K562 (cell line): ENCODE data around the gene NFKBIA. TPM values are rescaled to one million over a fixed set of nuclear protein-coding genes. Genes with fewer than 3 reads are reported as not detected.
A peak's percentile ranks its signal among the peaks of the same experiment; 100 is the strongest.

ENCODE experiments used
- BRCA1 ChIP-seq, 2 experiments: fragments of 450-650 bp in 1 of 2; sonication (generic) in 1 of 2; formaldehyde crosslinking in 1 of 2; IDR thresholded peaks; 2 replicates each; pipeline versions ENCODE4 v1.5.0 to v1.6.1; 2017 to 2020; ENCODE audit warnings: mild to moderate bottlenecking in 1 of 2, missing genetic modification reagents in 1 of 2
- CREB3 ChIP-seq: fragments of 450-650 bp; conservative IDR thresholded peaks from 2 replicates; pipeline ENCODE4 v1.6.1; 2016; ENCODE audit warnings: missing genetic modification characterization, low read depth, mild to moderate bottlenecking, missing compliant biosample characterization, moderate library complexity
- CSDE1 ChIP-seq, 2 experiments: fragments of 450-650 bp; IDR thresholded peaks; 2 replicates each; pipeline ENCODE4 v1.6.1; 2016; ENCODE audit warnings: mild to moderate bottlenecking in 1 of 2
- ETV1 ChIP-seq: fragments of 450-650 bp; conservative IDR thresholded peaks from 2 replicates; pipeline ENCODE4 v1.6.1; 2016; ENCODE audit warnings: missing genetic modification characterization, control low read depth, low read depth, missing compliant biosample characterization
- JUN ChIP-seq, 2 experiments: sonication (generic) in 1 of 2; formaldehyde crosslinking in 1 of 2; IDR thresholded peaks; 2 replicates each; pipeline versions ENCODE4 v1.6.1 to v1.8.0; 2012 to 2022; ENCODE audit warnings: borderline replicate concordance in 2 of 2, mild to moderate bottlenecking in 2 of 2, improper control_type of control experiment in 1 of 2, low read depth in 1 of 2, low read length in 1 of 2, missing genetic modification reagents in 1 of 2
- MEF2D ChIP-seq: conservative IDR thresholded peaks from 2 replicates; pipeline ENCODE4 v1.6.1; 2016; ENCODE audit warnings: low read depth, missing genetic modification characterization, missing compliant biosample characterization
- NR2C2 ChIP-seq, 2 experiments: fragments of 200-800 bp in 1 of 2; sonication (Bioruptor generic) in 1 of 2; sonication (generic) in 1 of 2; formaldehyde crosslinking in 1 of 2; IDR thresholded peaks; 2 replicates each; pipeline versions ENCODE4 v1.6.1 to v1.8.0; 2016 to 2022; ENCODE audit warnings: mild to moderate bottlenecking in 1 of 2, missing compliant biosample characterization in 1 of 2, missing genetic modification characterization in 1 of 2, missing genetic modification reagents in 1 of 2
- RBFOX2 ChIP-seq: fragments of 200-400 bp; formaldehyde crosslinking; IDR thresholded peaks from 2 replicates; pipeline ENCODE4 v1.6.1; 2017; ENCODE audit warnings: low read depth, mild to moderate bottlenecking, low read length, moderate library complexity
- SAFB ChIP-seq: fragments of 200-400 bp; formaldehyde crosslinking; IDR thresholded peaks from 2 replicates; pipeline ENCODE4 v1.6.1; 2017; ENCODE audit warnings: low read depth, low read length, borderline replicate concordance
- SMAD4 ChIP-seq: fragments of 250-450 bp; sonication (Bioruptor Pico); conservative IDR thresholded peaks from 2 replicates; pipeline ENCODE4 v1.8.0; 2021; ENCODE audit warnings: inconsistent platforms, mild to moderate bottlenecking, moderate library complexity
- VEZF1 ChIP-seq: fragments of 200-800 bp; sonication (Bioruptor generic); IDR thresholded peaks from 2 replicates; pipeline ENCODE4 v1.6.1; 2017; ENCODE audit warnings: missing genetic modification characterization, missing compliant biosample characterization
- ZFX ChIP-seq: sonication (generic); formaldehyde crosslinking; IDR thresholded peaks from 2 replicates; pipeline ENCODE4 v1.8.0; 2022; ENCODE audit warnings: mild to moderate bottlenecking, missing genetic modification reagents, moderate library complexity
- ZNF175 ChIP-seq: fragments of 200-800 bp; sonication (Bioruptor generic); IDR thresholded peaks from 2 replicates; pipeline ENCODE4 v1.6.1; 2016; ENCODE audit warnings: low read depth, mild to moderate bottlenecking, missing genetic modification characterization, missing compliant biosample characterization
- ZNF518B ChIP-seq: fragments of 250-450 bp; sonication (Bioruptor Pico); IDR thresholded peaks from 2 replicates; pipeline ENCODE4 v1.5.0; 2021; ENCODE audit warnings: mild to moderate bottlenecking, moderate library complexity
- ZNF644 ChIP-seq: fragments of 200-800 bp; sonication (Bioruptor generic); IDR thresholded peaks from 2 replicates; pipeline ENCODE4 v1.6.1; 2016; ENCODE audit warnings: low read depth, missing genetic modification characterization, missing compliant biosample characterization
- ZNF764 ChIP-seq: fragments of 250-450 bp; sonication (Bioruptor Pico); IDR thresholded peaks from 2 replicates; pipeline ENCODE4 v1.4.0; 2020; ENCODE audit warnings: low read depth, mild to moderate bottlenecking, moderate library complexity
- polyA plus RNA-seq, 8 experiments: library from polyadenylated mRNA; depleted of rRNA in 4 of 8; stranded (reverse) in 5 of 8; unstranded in 3 of 8; fragments of >200 nt; fragmentation: Nextera tagmentation in 2 of 8; fragmentation: Illumina TruSeq in 1 of 8; extraction: Ambion mirVana in 2 of 8; extraction: Trizol in 1 of 8; gene quantifications; 2 replicates each; pipeline versions ENCODE4 v1.2.1 to v1.2.3, GENCODE V29; 2011 to 2014; ENCODE audit warnings: inconsistent platforms in 1 of 8, missing spikeins in 1 of 8
- total RNA-seq, 7 experiments: library from RNA; depleted of rRNA in 6 of 7; stranded (reverse); fragments of >200 nt in 6 of 7; fragmentation: Illumina TruSeq in 2 of 7; extraction: Trizol in 2 of 7; gene quantifications; 2 replicates each; pipeline versions ENCODE4 v1.2.1 to v1.2.3, GENCODE V29; 2011 to 2021; ENCODE audit warnings: low replicate concordance in 1 of 7

Gene NFKBIA
- total and polyA plus RNA-seq, 9 of the 15 experiments (the other 6 are each of a cell fraction or from before 2014, with no cell fraction given) = 6.9 to 31.8 (median 18.2) TPM

- peak; percentile 56 for TF ChIP-seq VEZF1 (CRISPR knock-in tag)
- no peak for TF ChIP-seq CSDE1 (IDR thresholded peaks at IDR 0.05)
- TF ChIP-seq ZFX = peak; percentile 71
- TF ChIP-seq MEF2D (tag) = 0 out of 2 replicates have a peak, but pooled peaks have one; percentile 12
- TF ChIP-seq ZNF175 (CRISPR knock-in tag) = peak; percentile 93
- 0 out of 2 replicates have a peak, but pooled peaks have one; percentile 63 for TF ChIP-seq CREB3 (tag)
- peak; percentile 11; the same call in 1 of the 2 replicates for TF ChIP-seq ETV1
- peak; percentile 30; the same call in 1 of the 2 replicates for TF ChIP-seq RBFOX2
- peak; percentile 68 for TF ChIP-seq SMAD4 (CRISPR knock-in tag)
- TF ChIP-seq ZNF518B (CRISPR knock-in tag) = no peak
- no peak for TF ChIP-seq BRCA1 (IDR thresholded peaks at IDR 0.05)
- no peak for TF ChIP-seq BRCA1 (CRISPR knock-in tag; IDR thresholded peaks at IDR 0.05)
- no peak for TF ChIP-seq ZNF764
- TF ChIP-seq NR2C2 (CRISPR knock-in tag; IDR thresholded peaks at IDR 0.05) = no peak
- peak; percentile 83 for TF ChIP-seq NR2C2 (tag; IDR thresholded peaks at IDR 0.05)
- TF ChIP-seq ZNF644 = peak; percentile 44; the same call in 1 of the 2 replicates
- TF ChIP-seq JUN (IDR thresholded peaks at IDR 0.05; ENCODE audit: borderline replicate concordance, low read depth, low read length) = peak; percentile 80
- TF ChIP-seq JUN (CRISPR knock-in tag; IDR thresholded peaks at IDR 0.05; ENCODE audit: borderline replicate concordance) = no peak
- no peak for TF ChIP-seq SAFB
Measured at GRCh38 chr14:35365130-35366055, 39.2 kb downstream of the NFKBIA start (continued).
